Memory B cell (primary cell): ENCODE results near the gene GART.
A peak's percentile ranks its signal among the peaks of the same experiment; 100 is the strongest.
"Not testable (repeated sequence)": the region's sequence is repeated elsewhere in the genome, so short reads cannot be mapped to it uniquely, and the experiment has no call there.

ENCODE experiments used
- ATAC-seq: fragments of 150-1000 bp; cut with Tn5 transposase; 2 replicates; pipeline ENCODE4 v1.10.0; 2021; ENCODE audit warnings: low read depth, mild to moderate bottlenecking, moderate library complexity
- DNase-seq, 2 donors: peaks; one replicate each; pipeline ENCODE4 v3.0.0; 2022; ENCODE audit warnings: low spot score in 2 of 2
- H3K27ac Mint-ChIP-seq: one replicate; pipeline ENCODE4 v1.8.0; 2022; ENCODE audit warnings: mild to moderate bottlenecking, moderate library complexity, mixed read lengths
- H3K27me3 Mint-ChIP-seq: one replicate; pipeline ENCODE4 v1.8.0; 2022; ENCODE audit warnings: mixed read lengths
- H3K36me3 Mint-ChIP-seq: one replicate; pipeline ENCODE4 v1.8.0; 2022; ENCODE audit warnings: mild to moderate bottlenecking, mixed read lengths
- H3K4me1 Mint-ChIP-seq: one replicate; pipeline ENCODE4 v1.8.0; 2022; ENCODE audit warnings: mixed read lengths
- H3K4me3 Mint-ChIP-seq: one replicate; pipeline ENCODE4 v1.8.0; 2022; ENCODE audit warnings: mild to moderate bottlenecking, moderate library complexity, mixed read lengths
- H3K9me3 Mint-ChIP-seq: one replicate; pipeline ENCODE4 v1.8.0; 2022; ENCODE audit warnings: mixed read lengths

GART gene

DNA sequence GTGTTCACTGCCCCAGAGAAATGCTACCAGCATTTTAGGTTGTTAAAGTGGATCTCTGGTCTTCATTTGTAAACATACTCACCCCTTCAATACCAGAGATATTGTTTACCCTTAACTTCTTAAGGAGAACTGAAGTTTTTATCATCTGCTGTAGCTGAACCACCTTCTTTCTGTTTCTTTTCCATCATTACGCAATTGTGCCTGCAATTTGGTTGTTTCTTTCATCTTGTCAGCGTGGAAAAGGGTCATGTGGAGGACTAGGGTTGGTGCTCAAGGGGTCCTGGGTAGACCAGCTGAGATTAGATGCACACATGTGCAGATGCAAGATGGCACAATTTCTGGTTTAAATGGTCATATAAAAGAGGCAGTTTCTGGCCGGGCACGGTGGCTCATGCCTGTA is 23.0 kb downstream of the GART start:
- no peaks in the 10 kb centered on the region for H3K4me1 Mint-ChIP-seq

GRCh38 chr21:33514229-33514628 is 27.7 kb downstream of the GART start:
- H3K4me1 Mint-ChIP-seq: no peaks in the 10 kb centered on the region
- peaks cover 34% of the 10 kb centered on the region for H3K36me3 Mint-ChIP-seq
- ATAC-seq (no peak), DNase-seq (no peak)
- no peak overlapping the region for H3K27ac Mint-ChIP-seq
- no peaks in the 10 kb centered on the region for H3K27me3 Mint-ChIP-seq
- no peaks in the 10 kb centered on the region for H3K9me3 Mint-ChIP-seq
- no peak overlapping the region for H3K4me3 Mint-ChIP-seq

More for the DNA sequence above, 23.0 kb downstream of the GART start:
- ATAC-seq (no peak), DNase-seq (no peak)
- H3K9me3 Mint-ChIP-seq: no peaks in the 10 kb centered on the region
- no peak overlapping the region for H3K4me3 Mint-ChIP-seq
- no peak overlapping the region for H3K27ac Mint-ChIP-seq
- H3K27me3 Mint-ChIP-seq: no peaks in the 10 kb centered on the region
- H3K36me3 Mint-ChIP-seq: peaks cover 34% of the 10 kb centered on the region

GRCh38 chr21:33512481-33512880 is 29.4 kb downstream of the GART start:
- Mint-ChIP-seq H3K4me3 (no peak overlapping the region), H3K9me3 (no peaks in the 10 kb centered on the region), H3K27ac (no peak overlapping the region), H3K36me3 (peaks cover 29% of the 10 kb centered on the region), H3K4me1 (no peaks in the 10 kb centered on the region), H3K27me3 (no peaks in the 10 kb centered on the region)
- ATAC-seq (no peak), DNase-seq (no peak)

DNA sequence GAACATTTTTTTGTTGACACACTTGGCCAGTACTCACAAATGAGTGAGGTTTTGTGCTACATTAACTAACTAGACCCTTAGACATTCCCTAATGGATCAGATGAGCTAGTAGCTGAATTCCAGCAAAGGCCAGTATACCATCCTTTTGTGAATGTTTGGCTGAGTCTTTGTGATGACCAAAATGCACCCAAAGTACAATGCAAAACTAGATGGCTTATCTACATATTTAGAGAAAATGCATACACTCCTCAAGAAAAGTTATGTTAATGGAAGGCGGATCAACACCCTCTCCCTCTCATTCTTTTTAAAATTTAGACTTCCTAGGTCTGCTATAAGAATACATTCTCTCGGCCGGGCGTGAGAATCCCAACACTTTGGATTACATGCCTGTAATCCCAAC is 30.3 kb downstream of the GART start:
- no peak overlapping the region for H3K27ac Mint-ChIP-seq
- H3K36me3 Mint-ChIP-seq: peaks cover 30% of the 10 kb centered on the region
- ATAC-seq (no peak), DNase-seq (no peak)
- no peak overlapping the region for H3K4me3 Mint-ChIP-seq
- no peaks in the 10 kb centered on the region for H3K27me3 Mint-ChIP-seq
- H3K9me3 Mint-ChIP-seq: peaks cover 3% of the 10 kb centered on the region
- H3K4me1 Mint-ChIP-seq: no peaks in the 10 kb centered on the region

- ATAC-seq: no peak
- H3K9me3 Mint-ChIP-seq: peaks cover 3% of the 10 kb centered on the region
- H3K4me1 Mint-ChIP-seq: no peaks in the 10 kb centered on the region
- H3K27me3 Mint-ChIP-seq: no peaks in the 10 kb centered on the region
- H3K27ac Mint-ChIP-seq: no peak overlapping the region
- no peak for DNase-seq
- no peak overlapping the region for H3K4me3 Mint-ChIP-seq
- peaks cover 29% of the 10 kb centered on the region for H3K36me3 Mint-ChIP-seq
Observed at GRCh38 chr21:33510826-33511225, 31.1 kb downstream of the GART start.

GRCh38 chr21:33507003-33507402 is 34.9 kb downstream of the GART start:
- peaks cover 22% of the 10 kb centered on the region for H3K36me3 Mint-ChIP-seq
- not testable (repeated sequence) for DNase-seq, H3K4me3 Mint-ChIP-seq, H3K27me3 Mint-ChIP-seq, H3K9me3 Mint-ChIP-seq, H3K27ac Mint-ChIP-seq, H3K4me1 Mint-ChIP-seq, ATAC-seq

- ATAC-seq (no peak), DNase-seq (no peak)
- Mint-ChIP-seq H3K4me3 (no peak overlapping the region), H3K36me3 (peaks cover 22% of the 10 kb centered on the region), H3K27me3 (no peaks in the 10 kb centered on the region), H3K4me1 (no peaks in the 10 kb centered on the region), H3K27ac (no peak overlapping the region), H3K9me3 (peaks cover 3% of the 10 kb centered on the region)
Observed at GRCh38 chr21:33505833-33506232, 36.1 kb downstream of the GART start.

DNA sequence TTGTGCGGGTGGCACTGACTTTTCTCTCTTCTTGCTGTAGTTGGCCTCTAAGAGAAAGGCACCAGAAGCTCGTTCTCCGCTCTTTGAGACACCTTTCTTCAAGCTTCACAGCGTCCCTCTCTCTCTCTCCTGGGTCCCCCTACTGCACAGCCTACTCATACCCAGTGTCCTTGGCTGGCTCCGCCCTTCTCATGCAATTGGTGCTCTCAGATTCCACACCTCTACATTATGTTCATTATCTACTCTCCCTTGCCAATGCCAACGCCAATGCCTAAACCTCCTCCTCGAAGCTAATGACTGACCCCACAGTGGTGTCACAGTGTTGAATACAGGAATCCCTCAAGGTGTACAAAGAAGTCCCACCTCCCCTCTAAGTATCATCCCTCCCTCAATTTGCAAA is 45.6 kb downstream of the GART start:
- peaks cover 5% of the 10 kb centered on the region for H3K4me1 Mint-ChIP-seq
- no peak overlapping the region for H3K27ac Mint-ChIP-seq
- H3K36me3 Mint-ChIP-seq: no peaks in the 10 kb centered on the region
- no peak overlapping the region for H3K4me3 Mint-ChIP-seq
- no peaks in the 10 kb centered on the region for H3K9me3 Mint-ChIP-seq
- no peak for ATAC-seq
- H3K27me3 Mint-ChIP-seq: peaks cover 3% of the 10 kb centered on the region
- DNase-seq: no peak

GRCh38 chr21:33495743-33496142 is 46.2 kb downstream of the GART start:
- no peak for ATAC-seq

DNA sequence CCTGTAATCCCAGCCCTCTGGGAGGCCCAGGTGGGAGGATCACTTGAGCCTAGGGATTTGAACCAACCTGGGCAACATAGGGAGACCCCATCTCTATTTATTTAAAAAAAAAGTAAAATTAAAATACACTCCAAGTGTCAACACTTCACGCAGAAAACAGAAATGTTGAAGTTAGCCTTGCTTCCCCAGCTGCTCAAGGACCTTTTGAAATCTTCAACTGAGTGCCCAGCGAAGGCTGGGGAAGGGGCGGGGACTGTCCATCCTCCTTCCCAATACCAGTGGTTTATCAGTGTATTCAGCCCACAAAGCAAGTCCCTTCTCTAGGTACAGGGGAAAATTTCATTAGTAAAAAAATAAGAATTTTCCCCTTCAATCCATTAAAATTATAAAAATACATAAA is 48.2 kb downstream of the GART start:
- H3K36me3 Mint-ChIP-seq: no peaks in the 10 kb centered on the region
- DNase-seq (no peak), ATAC-seq (no peak)
- peaks cover 3% of the 10 kb centered on the region for H3K27me3 Mint-ChIP-seq
- H3K4me1 Mint-ChIP-seq: peaks cover 10% of the 10 kb centered on the region
- no peak overlapping the region for H3K4me3 Mint-ChIP-seq
- no peak overlapping the region for H3K27ac Mint-ChIP-seq
- H3K9me3 Mint-ChIP-seq: no peaks in the 10 kb centered on the region

More at GRCh38 chr21:33495743-33496142, 46.2 kb downstream of the GART start:
- Mint-ChIP-seq H3K27me3 (peaks cover 3% of the 10 kb centered on the region), H3K4me3 (no peak overlapping the region), H3K27ac (no peak overlapping the region), H3K36me3 (no peaks in the 10 kb centered on the region), H3K4me1 (peaks cover 8% of the 10 kb centered on the region), H3K9me3 (no peaks in the 10 kb centered on the region)
- DNase-seq: no peak

GRCh38 chr21:33492571-33492970 is 49.3 kb downstream of the GART start:
- no peak for ATAC-seq
- no peaks in the 10 kb centered on the region for H3K9me3 Mint-ChIP-seq
- no peaks in the 10 kb centered on the region for H3K36me3 Mint-ChIP-seq
- H3K27ac Mint-ChIP-seq: no peak overlapping the region
- H3K4me3 Mint-ChIP-seq: peak overlapping the region; percentile 43
- DNase-seq: no peak
- H3K4me1 Mint-ChIP-seq: peaks cover 10% of the 10 kb centered on the region
- peaks cover 3% of the 10 kb centered on the region for H3K27me3 Mint-ChIP-seq

- no peaks in the 10 kb centered on the region for H3K36me3 Mint-ChIP-seq
Observed at GRCh38 chr21:33491373-33492102, 50.4 kb downstream of the GART start, which contains the start of gene DNAJC28. TSS of gene DNAJC28 (minus strand) at chr21:33491716. CDS start at chr21:33489393, 2,323 bp downstream.

DNA sequence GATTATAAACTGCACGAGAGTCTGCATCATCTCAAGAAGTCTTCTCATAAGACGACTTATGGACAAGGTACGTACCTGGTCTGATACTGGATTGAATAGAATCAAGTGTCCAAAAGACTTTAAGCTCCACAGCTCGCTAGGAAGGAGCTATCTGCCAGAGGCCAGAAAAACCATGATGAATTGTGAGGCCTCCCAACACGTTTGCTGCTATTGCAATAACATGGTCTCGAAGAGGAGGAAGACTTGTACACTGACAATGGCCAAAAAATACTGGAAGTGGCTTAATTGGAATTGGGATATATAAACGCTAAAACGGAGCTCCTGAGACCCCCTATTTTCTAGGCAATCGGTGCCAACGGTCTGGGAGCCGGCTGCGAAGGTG is 50.9 kb downstream of the GART start:
- Mint-ChIP-seq H3K36me3 (no peaks in the 10 kb centered on the region), H3K27me3 (no peaks in the 10 kb centered on the region), H3K9me3 (no peaks in the 10 kb centered on the region), H3K4me3 (peak overlapping the region; percentile 85), H3K27ac (peak overlapping the region; percentile 76), H3K4me1 (peaks cover 10% of the 10 kb centered on the region)
- DNase-seq (no peak), ATAC-seq (no peak)

More at GRCh38 chr21:33491373-33492102, 50.4 kb downstream of the GART start, which contains the start of gene DNAJC28:
- H3K9me3 Mint-ChIP-seq: no peaks in the 10 kb centered on the region
- peak within 1 kb of the TSS; percentile 85 for H3K4me3 Mint-ChIP-seq
- H3K27ac Mint-ChIP-seq: peak within 1 kb of the TSS; percentile 76
- DNase-seq (peak; percentile 95 to 98), ATAC-seq (peak; percentile 94)
- H3K27me3 Mint-ChIP-seq: peaks cover 3% of the 10 kb centered on the region
- peaks cover 10% of the 10 kb centered on the region for H3K4me1 Mint-ChIP-seq

GRCh38 chr21:33488936-33489335 is 53.0 kb downstream of the GART start:
- DNase-seq: no peak
- Mint-ChIP-seq H3K4me3 (no peak overlapping the region), H3K4me1 (peaks cover 10% of the 10 kb centered on the region), H3K27ac (no peak overlapping the region), H3K27me3 (no peaks in the 10 kb centered on the region), H3K9me3 (no peaks in the 10 kb centered on the region), H3K36me3 (no peaks in the 10 kb centered on the region)
- no peak for ATAC-seq

DNA sequence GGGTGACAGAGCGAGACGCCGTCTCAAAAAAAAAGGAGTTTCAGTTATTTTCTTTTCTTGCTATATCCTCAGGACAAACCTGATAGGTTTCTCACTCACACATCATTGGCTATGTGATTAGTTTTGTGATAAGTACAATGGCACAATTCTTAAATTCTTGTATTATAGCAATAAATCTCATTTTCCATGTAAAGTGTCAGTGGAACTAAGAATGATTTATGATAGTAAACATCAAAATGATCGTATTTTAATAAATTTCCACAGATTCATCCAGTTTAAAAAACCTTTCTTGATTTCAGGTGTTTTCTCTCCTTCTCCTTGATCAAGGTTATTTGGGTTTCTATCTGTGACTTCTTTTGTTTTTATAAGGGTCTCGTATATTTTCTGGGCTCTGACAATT is 53.9 kb downstream of the GART start:
- no peak overlapping the region for H3K27ac Mint-ChIP-seq
- H3K9me3 Mint-ChIP-seq: no peaks in the 10 kb centered on the region
- H3K4me3 Mint-ChIP-seq: no peak overlapping the region
- DNase-seq: no peak
- no peak for ATAC-seq
- peaks cover 10% of the 10 kb centered on the region for H3K4me1 Mint-ChIP-seq
- H3K27me3 Mint-ChIP-seq: no peaks in the 10 kb centered on the region
- H3K36me3 Mint-ChIP-seq: no peaks in the 10 kb centered on the region
